Measurements from ENCODE around the gene FNDC3B.

DNA sequence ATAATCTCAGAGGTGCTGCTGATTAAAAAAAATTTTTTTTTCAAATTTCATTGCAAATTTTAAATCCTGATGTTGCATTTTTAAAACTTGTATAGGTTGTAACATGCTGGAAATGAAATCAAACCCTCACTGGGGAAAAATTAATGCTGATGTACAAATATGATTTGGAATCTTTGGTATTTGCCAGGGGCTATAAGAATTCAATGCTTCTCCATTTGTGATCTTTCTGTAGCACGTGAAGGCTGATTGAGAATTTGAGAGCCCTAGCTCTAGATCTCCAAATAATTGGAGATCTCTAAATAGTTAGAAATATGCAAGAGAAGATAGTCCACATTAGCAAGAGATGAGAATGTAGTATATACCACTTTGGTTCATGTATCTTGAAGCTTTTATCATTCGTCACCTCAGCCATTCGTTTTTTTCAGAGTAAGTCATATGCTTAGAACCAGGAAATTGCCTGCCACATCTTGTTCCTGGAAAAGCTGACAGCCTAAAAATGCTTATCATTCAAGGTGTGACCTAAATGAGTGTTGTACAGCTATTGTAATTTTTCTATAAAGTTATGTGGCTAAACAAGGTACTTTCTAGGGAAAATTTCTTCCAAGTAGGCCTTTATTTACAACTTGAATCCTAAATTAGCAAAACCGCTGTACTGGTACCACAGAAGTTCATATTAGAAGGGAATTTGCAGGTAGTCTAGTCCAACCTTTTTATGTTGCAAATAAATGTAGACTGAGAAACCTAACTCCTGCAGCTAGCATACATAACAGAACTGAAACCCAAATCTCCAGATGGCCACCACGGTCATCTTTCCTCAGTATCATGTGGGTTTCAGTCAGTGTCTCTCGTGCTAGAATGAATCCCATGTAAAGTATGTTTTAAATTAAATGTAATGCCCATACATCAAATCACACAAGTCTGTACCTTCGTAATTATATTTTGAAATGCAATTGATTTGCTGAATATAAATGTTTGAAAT, 48.5 kb downstream of the FNDC3B start:
- TF ChIP-seq, protein P1, sequence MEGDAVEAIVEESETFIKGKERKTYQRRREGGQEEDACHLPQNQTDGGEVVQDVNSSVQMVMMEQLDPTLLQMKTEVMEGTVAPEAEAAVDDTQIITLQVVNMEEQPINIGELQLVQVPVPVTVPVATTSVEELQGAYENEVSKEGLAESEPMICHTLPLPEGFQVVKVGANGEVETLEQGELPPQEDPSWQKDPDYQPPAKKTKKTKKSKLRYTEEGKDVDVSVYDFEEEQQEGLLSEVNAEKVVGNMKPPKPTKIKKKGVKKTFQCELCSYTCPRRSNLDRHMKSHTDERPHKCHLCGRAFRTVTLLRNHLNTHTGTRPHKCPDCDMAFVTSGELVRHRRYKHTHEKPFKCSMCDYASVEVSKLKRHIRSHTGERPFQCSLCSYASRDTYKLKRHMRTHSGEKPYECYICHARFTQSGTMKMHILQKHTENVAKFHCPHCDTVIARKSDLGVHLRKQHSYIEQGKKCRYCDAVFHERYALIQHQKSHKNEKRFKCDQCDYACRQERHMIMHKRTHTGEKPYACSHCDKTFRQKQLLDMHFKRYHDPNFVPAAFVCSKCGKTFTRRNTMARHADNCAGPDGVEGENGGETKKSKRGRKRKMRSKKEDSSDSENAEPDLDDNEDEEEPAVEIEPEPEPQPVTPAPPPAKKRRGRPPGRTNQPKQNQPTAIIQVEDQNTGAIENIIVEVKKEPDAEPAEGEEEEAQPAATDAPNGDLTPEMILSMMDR (IDR thresholded peaks at IDR 0.05), result no peak
- TF ChIP-seq POLR2A (IDR thresholded peaks at IDR 0.05) (no peak), EP300 (IDR thresholded peaks at IDR 0.05) (no peak)

Measured in suprapubic skin (tissue), 3 donors.